ENCODE measurements around the gene ODF2L. TPM values are rescaled to one million over a fixed set of nuclear protein-coding genes. Genes with fewer than 3 reads are reported as not detected.

Gene ODF2L
- total RNA-seq = 25.9 and 27.0 TPM in 2 replicates
- polyA plus RNA-seq = 14.1 and 16.7 TPM in 2 replicates
- polyA plus RNA-seq (2012) = 11.3 and 11.6 TPM in 2 replicates
- 1.6 and 1.7 TPM in 2 replicates for polyA minus RNA-seq (ENCODE audit: low replicate concordance)

GRCh38 chr1:86395751-86396497, at the start of gene ODF2L:
ODF2L (minus strand) TSS chr1:86396323; CDS start chr1:86387027, 9,296 bp downstream.
- H3K79me2 ChIP-seq (ENCODE audit: control insufficient read depth, insufficient read depth, low read length) = peaks cover 14% of the 10 kb centered on the region
- H3K4me2 ChIP-seq (ENCODE audit: extremely low read depth, insufficient read depth, low read length) = peak within 1 kb of the TSS; percentile 96
- peak; percentile 82 to 86 for DNase-seq (ENCODE audit: low read depth in 2 of 2)

GRCh38 chr1:86445919-86446318, 49.8 kb upstream of the ODF2L start:
- Histone ChIP-seq H3K36me3 (ENCODE audit: control insufficient read depth, insufficient read depth, low read length) (no peaks in the 10 kb centered on the region), H3K27me3 (ENCODE audit: control insufficient read depth, insufficient read depth, low read length) (no peaks in the 10 kb centered on the region), H4K20me1 (ENCODE audit: control insufficient read depth, extremely low read depth, insufficient read depth, low read length) (no peaks in the 10 kb centered on the region)

More at GRCh38 chr1:86395751-86396497, at the start of gene ODF2L:
- Histone ChIP-seq H2AFZ (ENCODE audit: low read length) (peak within 1 kb of the TSS; percentile 83), H3K27me3 (ENCODE audit: control insufficient read depth, insufficient read depth, low read length) (no peaks in the 10 kb centered on the region), H3K27ac (ENCODE audit: insufficient read depth, low read length) (peak within 1 kb of the TSS; percentile 88), H3K36me3 (ENCODE audit: control insufficient read depth, insufficient read depth, low read length) (no peaks in the 10 kb centered on the region), H3K4me1 (ENCODE audit: control insufficient read depth, extremely low read depth, insufficient read depth, low read length) (no peaks in the 10 kb centered on the region), H3K9ac (ENCODE audit: insufficient read depth, low read length) (peak within 1 kb of the TSS; percentile 78), H3K9me3 (ENCODE audit: control insufficient read depth, insufficient read depth, low read depth, low read length) (no peaks in the 10 kb centered on the region), H3K4me3 (replicated peaks in 1 of 4; ENCODE audit: control extremely low read depth in 1 of 4, insufficient read depth in 1 of 4, low read depth in 3 of 4, low read length in 4 of 4) (peak within 1 kb of the TSS; percentile 73 to 96 (median 86)), H4K20me1 (ENCODE audit: control insufficient read depth, extremely low read depth, insufficient read depth, low read length) (no peaks in the 10 kb centered on the region)
- TF ChIP-seq CTCF (conservative IDR thresholded peaks at IDR 0.05 in 1 of 2, IDR thresholded peaks at IDR 0.05 in 1 of 2; ENCODE audit: low read depth in 1 of 2, low read length in 2 of 2) (no peak), EZH2 (IDR thresholded peaks at IDR 0.05; ENCODE audit: low read length, missing control alignments) (no peak)

More at GRCh38 chr1:86445919-86446318, 49.8 kb upstream of the ODF2L start:
- H3K9me3 ChIP-seq (ENCODE audit: control insufficient read depth, insufficient read depth, low read depth, low read length) = no peaks in the 10 kb centered on the region
- H2AFZ ChIP-seq (ENCODE audit: low read length) = no peak overlapping the region
- H3K4me3 ChIP-seq (replicated peaks in 1 of 4; ENCODE audit: control extremely low read depth in 1 of 4, insufficient read depth in 1 of 4, low read depth in 3 of 4, low read length in 4 of 4) = no peak overlapping the region
- TF ChIP-seq EZH2 (IDR thresholded peaks at IDR 0.05; ENCODE audit: low read length, missing control alignments) (no peak), CTCF (conservative IDR thresholded peaks at IDR 0.05 in 1 of 2, IDR thresholded peaks at IDR 0.05 in 1 of 2; ENCODE audit: low read depth in 1 of 2, low read length in 2 of 2) (no peak)
- H3K9ac ChIP-seq (ENCODE audit: insufficient read depth, low read length) = no peak overlapping the region
- H3K79me2 ChIP-seq (ENCODE audit: control insufficient read depth, insufficient read depth, low read length) = no peaks in the 10 kb centered on the region
- DNase-seq (ENCODE audit: low read depth in 2 of 2) = no peak
- H3K27ac ChIP-seq (ENCODE audit: insufficient read depth, low read length) = no peak overlapping the region
- no peak overlapping the region for H3K4me2 ChIP-seq (ENCODE audit: extremely low read depth, insufficient read depth, low read length)
- no peaks in the 10 kb centered on the region for H3K4me1 ChIP-seq (ENCODE audit: control insufficient read depth, extremely low read depth, insufficient read depth, low read length)

Data from fibroblast of lung (primary cell).